Chondrocyte (in vitro differentiated cells): ENCODE results near the gene CEP128. TPM values are rescaled to one million over a fixed set of nuclear protein-coding genes. Genes with fewer than 3 reads are reported as not detected.

Experiments used
- DNase-seq: peaks from one replicate; pipeline ENCODE4 v3.0.0; 2021; ENCODE audit warnings: mixed read lengths, low spot score
- H3K27ac Mint-ChIP-seq: one replicate; pipeline ENCODE4 v1.8.0; 2021; ENCODE audit warnings: mild to moderate bottlenecking, moderate library complexity, mixed read lengths; ENCODE audit not compliant: unreplicated experiment
- H3K27me3 Mint-ChIP-seq: 2 replicates; pipeline ENCODE4 v1.8.0; 2021; ENCODE audit warnings: low read depth, mixed read lengths
- H3K36me3 Mint-ChIP-seq: 2 replicates; pipeline ENCODE4 v1.8.0; 2021; ENCODE audit warnings: low read depth, mixed read lengths
- H3K4me1 Mint-ChIP-seq: 2 replicates; pipeline ENCODE4 v1.8.0; 2021; ENCODE audit warnings: low read depth, mild to moderate bottlenecking, mixed read lengths
- H3K4me3 Mint-ChIP-seq: one replicate; pipeline ENCODE4 v1.8.0; 2021; ENCODE audit warnings: mild to moderate bottlenecking, moderate library complexity, mixed read lengths; ENCODE audit not compliant: unreplicated experiment
- H3K9me3 Mint-ChIP-seq: 2 replicates; pipeline ENCODE4 v1.8.0; 2021; ENCODE audit warnings: low read depth, mixed read lengths
- CTCF ChIP-seq: fragments of 200-600 bp; sonication (generic); IDR thresholded peaks from 2 replicates; pipeline ENCODE4 v1.5.0; 2021; ENCODE audit warnings: antibody characterized with exemption, mild to moderate bottlenecking, moderate library complexity
- total RNA-seq: library from RNA; stranded (reverse); gene quantifications from 3 replicates; pipeline ENCODE4 v1.2.1, GENCODE V29; 2021

CEP128 gene
- total RNA-seq, 1 donor from 2014 or later = 3.5 TPM

DNA sequence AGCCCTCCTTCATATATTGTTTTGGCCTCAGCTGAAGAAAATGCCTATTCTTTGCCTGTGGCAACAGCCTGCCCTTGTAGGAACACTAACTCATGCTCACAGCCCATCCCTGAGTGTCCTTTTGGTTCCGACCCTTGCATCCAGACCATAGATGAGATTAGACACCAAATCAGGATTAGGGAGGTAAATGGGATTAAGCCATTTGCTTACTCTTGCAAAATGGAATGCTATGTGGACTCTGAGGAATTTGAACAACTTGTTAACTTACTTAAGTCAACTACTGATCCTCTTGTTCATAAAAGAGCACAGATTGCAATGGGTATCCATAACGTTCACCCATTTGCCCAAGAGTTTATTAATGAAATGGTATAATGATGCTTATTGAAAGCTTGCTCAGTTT is 41.2 kb upstream of the CEP128 start:
- TF ChIP-seq CTCF = no peak
- Mint-ChIP-seq H3K9me3 (peaks cover 4% of the 10 kb centered on the region), H3K4me3 (no peak overlapping the region), H3K4me1 (peaks cover 17% of the 10 kb centered on the region), H3K36me3 (no peaks in the 10 kb centered on the region), H3K27me3 (peaks cover 10% of the 10 kb centered on the region), H3K27ac (no peak overlapping the region)
- no peak for DNase-seq

- H3K4me1 Mint-ChIP-seq = peaks cover 17% of the 10 kb centered on the region
- TF ChIP-seq CTCF = no peak
Measured at GRCh38 chr14:80981673-80982072, 40.1 kb upstream of the CEP128 start.

DNA sequence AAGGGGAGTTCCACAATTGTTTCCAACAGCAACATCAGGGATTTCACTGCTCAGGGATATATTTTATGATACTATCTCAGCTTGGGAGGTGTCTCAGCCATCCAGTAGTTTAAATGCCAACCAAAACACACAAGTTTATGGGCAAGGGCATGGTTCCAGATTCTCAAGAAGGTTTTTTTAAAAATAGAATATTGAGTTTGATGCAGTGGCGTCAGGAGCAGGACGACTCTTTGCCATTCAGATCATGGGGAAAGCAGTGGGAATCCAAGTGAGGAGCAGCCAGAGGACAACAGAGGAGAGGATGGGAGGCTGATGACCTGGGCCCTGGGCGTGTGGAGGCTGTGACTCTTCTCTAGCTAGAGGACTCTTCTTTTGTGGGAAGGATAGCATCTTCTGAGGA is 39.6 kb upstream of the CEP128 start:
- peaks cover 4% of the 10 kb centered on the region for H3K9me3 Mint-ChIP-seq
- no peak for TF ChIP-seq CTCF
- no peaks in the 10 kb centered on the region for H3K36me3 Mint-ChIP-seq
- peaks cover 13% of the 10 kb centered on the region for H3K27me3 Mint-ChIP-seq
- no peak overlapping the region for H3K4me3 Mint-ChIP-seq
- DNase-seq = no peak
- H3K27ac Mint-ChIP-seq = peak overlapping the region; percentile 34
- peaks cover 17% of the 10 kb centered on the region for H3K4me1 Mint-ChIP-seq

More at GRCh38 chr14:80981673-80982072, 40.1 kb upstream of the CEP128 start:
- Mint-ChIP-seq H3K27ac (no peak overlapping the region), H3K9me3 (peaks cover 4% of the 10 kb centered on the region), H3K4me3 (no peak overlapping the region), H3K27me3 (peaks cover 11% of the 10 kb centered on the region), H3K36me3 (no peaks in the 10 kb centered on the region)
- no peak for DNase-seq

DNA sequence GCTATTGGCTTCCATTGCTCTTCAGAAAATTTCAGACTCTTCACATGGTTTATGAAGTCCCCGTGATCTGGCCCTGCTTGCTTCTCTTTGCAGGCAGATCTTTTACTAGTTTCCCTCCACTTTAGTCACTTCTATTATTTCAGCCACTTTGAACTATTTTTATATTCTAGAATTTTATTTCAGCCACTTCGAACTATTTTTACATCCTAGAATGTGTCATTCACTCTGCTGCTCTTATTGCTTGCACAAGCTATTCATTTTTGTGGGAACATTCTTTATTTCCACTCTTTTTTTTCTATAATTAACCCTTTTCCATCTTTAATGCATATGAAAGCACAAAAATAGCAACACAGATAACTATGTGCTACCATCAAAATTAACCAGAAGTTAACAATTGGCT is 38.4 kb upstream of the CEP128 start:
- Mint-ChIP-seq H3K9me3 (peaks cover 4% of the 10 kb centered on the region), H3K4me1 (peaks cover 17% of the 10 kb centered on the region), H3K4me3 (no peak overlapping the region), H3K27me3 (peaks cover 19% of the 10 kb centered on the region), H3K36me3 (no peaks in the 10 kb centered on the region), H3K27ac (no peak overlapping the region)
- TF ChIP-seq CTCF = no peak
- no peak for DNase-seq

DNA sequence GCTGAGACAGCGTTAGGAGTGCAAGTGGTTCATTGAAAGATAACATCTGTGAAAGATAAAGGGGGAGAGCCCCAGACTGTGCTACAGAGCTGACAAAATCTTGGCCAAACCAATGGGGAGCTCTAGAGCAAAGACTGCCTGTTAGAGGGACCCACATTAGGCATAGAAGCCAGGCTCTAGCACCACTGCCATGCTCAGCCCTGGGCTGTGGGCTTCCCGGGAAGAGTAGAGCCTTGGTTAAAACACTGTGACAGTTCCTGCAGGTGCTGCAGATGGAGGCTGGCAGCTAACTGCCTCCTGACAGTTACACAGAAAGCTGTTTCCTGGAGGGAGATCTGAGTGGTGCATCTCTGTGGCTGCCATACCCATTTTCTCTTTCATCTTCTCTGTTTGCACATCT is 36.9 kb upstream of the CEP128 start:
- H3K4me1 Mint-ChIP-seq = peaks cover 20% of the 10 kb centered on the region
- TF ChIP-seq CTCF = no peak
- no peak overlapping the region for H3K27ac Mint-ChIP-seq
- peaks cover 4% of the 10 kb centered on the region for H3K9me3 Mint-ChIP-seq
- peaks cover 27% of the 10 kb centered on the region for H3K27me3 Mint-ChIP-seq
- DNase-seq = no peak
- no peak overlapping the region for H3K4me3 Mint-ChIP-seq
- H3K36me3 Mint-ChIP-seq = no peaks in the 10 kb centered on the region
